CD4-positive, alpha-beta T cell treated with Interferon alpha-2 for 1 hour (primary cell): Measurements from ENCODE around the gene SLC25A4.
A peak's percentile ranks its signal among the peaks of the same experiment; 100 is the strongest.
"Not testable (repeated sequence)": the region's sequence is repeated elsewhere in the genome, so short reads cannot be mapped to it uniquely, and the experiment has no call there.

Experiments
- DNase-seq, 2 donors: peaks; one replicate each; pipeline ENCODE4 v3.0.0-alpha.2; 2020 to 2022

The SLC25A4 gene

GRCh38 chr4:185142912-185143600 is at the start of gene SLC25A4:
SLC25A4 (plus strand) TSS chr4:185143266; CDS start chr4:185143373, 107 bp downstream.
- DNase-seq: peak; percentile 82 to 89

- DNase-seq: no peak
These were observed 49.5 kb upstream of the SLC25A4 start for GRCh38 chr4:185093603-185094002.

GRCh38 chr4:185096032-185096653 is 46.9 kb upstream of the SLC25A4 start:
- peak in 1 of 2 donors; percentile 45 for DNase-seq

- no peak for DNase-seq
These were observed 44.6 kb upstream of the SLC25A4 start for GRCh38 chr4:185098474-185098873.

GRCh38 chr4:185099024-185099682 is 43.9 kb upstream of the SLC25A4 start:
- DNase-seq: no peak

GRCh38 chr4:185099940-185100339 is 43.1 kb upstream of the SLC25A4 start:
- DNase-seq: no peak

- no peak for DNase-seq
These were observed 42.6 kb upstream of the SLC25A4 start for GRCh38 chr4:185100423-185100822.

- no peak for DNase-seq
These were observed 41.6 kb upstream of the SLC25A4 start for GRCh38 chr4:185101354-185101890.

- DNase-seq: no peak
These were observed 38.3 kb upstream of the SLC25A4 start for GRCh38 chr4:185104733-185105132.

- no peak for DNase-seq
These were observed 36.7 kb upstream of the SLC25A4 start for GRCh38 chr4:185106353-185106752.

- DNase-seq: not testable (repeated sequence)
These were observed 35.5 kb upstream of the SLC25A4 start for GRCh38 chr4:185107574-185107973.

GRCh38 chr4:185108185-185108584 is 34.9 kb upstream of the SLC25A4 start:
- no peak for DNase-seq

GRCh38 chr4:185108669-185109068 is 34.4 kb upstream of the SLC25A4 start:
- DNase-seq: no peak

- no peak for DNase-seq
These were observed 33.3 kb upstream of the SLC25A4 start for GRCh38 chr4:185109736-185110135.

GRCh38 chr4:185110375-185110823 is 32.7 kb upstream of the SLC25A4 start:
- DNase-seq: no peak

- no peak for DNase-seq
These were observed 31.0 kb upstream of the SLC25A4 start for GRCh38 chr4:185112104-185112503.

- DNase-seq: no peak
These were observed 29.7 kb upstream of the SLC25A4 start for GRCh38 chr4:185113340-185113739.

- no peak for DNase-seq
These were observed 27.2 kb upstream of the SLC25A4 start for GRCh38 chr4:185115827-185116232.

- no peak for DNase-seq
These were observed 25.6 kb upstream of the SLC25A4 start for GRCh38 chr4:185117300-185117934.

- DNase-seq: no peak
These were observed 24.2 kb upstream of the SLC25A4 start for GRCh38 chr4:185118876-185119275.

GRCh38 chr4:185119467-185119866 is 23.6 kb upstream of the SLC25A4 start:
- DNase-seq: not testable (repeated sequence)

GRCh38 chr4:185119927-185120630 is 23.0 kb upstream of the SLC25A4 start:
- no peak for DNase-seq

GRCh38 chr4:185120631-185120946 is 22.5 kb upstream of the SLC25A4 start:
- DNase-seq: no peak
